Activated T-helper 2 cell treated with anti-CD3 and anti-CD28 coated beads, Interferon-gamma antibody, Interleukin-2, Interleukin-4, amounts not matched to agents 10 μg/mL and 5 μg/mL and 100 μg/mL, durations not matched to agents 14 hours and 24 hours and 36 hours (primary cell): Measurements from ENCODE around the gene CTNNA2. TPM values are rescaled to one million over a fixed set of nuclear protein-coding genes. Genes with fewer than 3 reads are reported as not detected.

Experiments
- DNase-seq: peaks from one replicate; pipeline ENCODE4 v3.0.0; 2021; ENCODE audit warnings: low spot score
- H3K27ac Mint-ChIP-seq: one replicate; pipeline ENCODE4 v1.8.0; 2021; ENCODE audit warnings: mixed read lengths
- H3K27me3 Mint-ChIP-seq: one replicate; pipeline ENCODE4 v1.8.0; 2021; ENCODE audit warnings: low read depth, mixed read lengths
- H3K36me3 Mint-ChIP-seq: one replicate; pipeline ENCODE4 v1.8.0; 2021; ENCODE audit warnings: low read depth, mixed read lengths
- H3K4me1 Mint-ChIP-seq: one replicate; pipeline ENCODE4 v1.8.0; 2021; ENCODE audit warnings: low read depth, mixed read lengths
- H3K4me3 Mint-ChIP-seq: one replicate; pipeline ENCODE4 v1.8.0; 2021; ENCODE audit warnings: low read depth, mild to moderate bottlenecking, moderate library complexity, mixed read lengths
- H3K9me3 Mint-ChIP-seq: one replicate; pipeline ENCODE4 v1.8.0; 2021; ENCODE audit warnings: mixed read lengths
- intact Hi-C: fragments of 100-400 bp; cut with micrococcal nuclease; formaldehyde crosslinking; loops from one replicate; pipeline ENCODE4 v1.15.1; 2023
- total RNA-seq: library from RNA; stranded (reverse); gene quantifications from 2 replicates; pipeline ENCODE4 v1.2.3, GENCODE V29; 2022

The CTNNA2 gene
- total RNA-seq, 1 donor from 2014 or later = not detected

DNA sequence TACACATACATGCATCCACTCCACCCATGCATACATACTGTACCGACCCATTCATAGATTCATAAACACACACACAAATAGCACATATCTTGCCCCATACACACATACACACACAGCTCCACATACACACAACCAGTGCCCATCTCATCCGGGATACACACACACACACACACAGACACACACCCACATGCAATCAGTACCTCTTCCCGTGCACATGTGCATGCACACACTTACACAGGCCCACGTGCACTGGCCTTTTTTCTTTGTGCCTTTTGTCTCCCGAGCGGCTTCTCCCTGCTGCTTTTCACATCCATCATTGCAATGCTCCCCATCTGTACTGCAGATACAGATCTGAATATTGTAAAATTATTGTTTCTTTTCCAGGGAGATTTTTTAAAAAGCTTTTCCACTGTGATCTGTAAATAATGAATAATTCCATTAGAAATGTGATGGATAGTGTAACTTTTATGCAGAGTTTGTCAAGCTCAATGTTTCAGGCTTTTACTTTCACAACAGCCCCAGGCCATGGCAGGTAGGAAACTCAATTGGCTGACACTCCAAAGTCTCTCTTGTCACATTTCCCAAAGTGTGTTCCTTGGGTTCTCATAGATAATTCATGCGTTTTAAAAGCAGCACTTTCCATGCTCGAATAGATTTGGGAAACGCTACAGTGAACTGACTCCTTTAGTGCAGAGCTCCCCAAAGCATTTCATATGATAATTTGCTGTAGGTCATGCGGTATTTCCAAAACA, 393.5 kb downstream of the CTNNA2 start:
- Mint-ChIP-seq H3K27me3 (no peaks in the 10 kb centered on the region), H3K4me3 (no peak overlapping the region), H3K4me1 (no peaks in the 10 kb centered on the region), H3K36me3 (no peaks in the 10 kb centered on the region), H3K9me3 (no peaks in the 10 kb centered on the region), H3K27ac (no peak overlapping the region)
- no peak for DNase-seq
- intact Hi-C loops = no loop called here

- Mint-ChIP-seq H3K4me1 (no peaks in the 10 kb centered on the region), H3K27ac (no peak overlapping the region), H3K4me3 (no peak overlapping the region), H3K36me3 (no peaks in the 10 kb centered on the region), H3K27me3 (no peaks in the 10 kb centered on the region), H3K9me3 (no peaks in the 10 kb centered on the region)
- intact Hi-C loops = no loop called here
- no peak for DNase-seq
Measured at GRCh38 chr2:79909521-79909920, 396.7 kb downstream of the CTNNA2 start.

DNA sequence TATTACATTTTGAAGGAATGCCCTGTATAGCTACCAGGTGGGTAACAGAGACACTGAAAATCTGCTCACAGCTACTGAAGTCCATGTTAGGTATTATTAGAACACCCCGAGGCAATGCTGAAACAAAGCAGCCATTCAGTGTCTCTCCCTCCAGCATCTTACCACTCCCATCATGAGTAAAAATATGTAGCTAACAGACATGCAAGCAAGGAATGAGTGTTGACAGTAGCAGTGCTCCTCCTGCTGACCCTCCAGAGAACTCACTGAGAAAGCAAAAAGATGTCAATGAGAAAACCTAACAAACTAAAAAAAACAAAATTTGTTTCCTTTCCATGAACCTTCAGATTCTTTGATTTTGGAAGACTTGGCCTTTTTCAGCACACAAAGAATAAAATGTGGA, 397.8 kb downstream of the CTNNA2 start:
- Mint-ChIP-seq H3K27me3 (no peaks in the 10 kb centered on the region), H3K4me1 (no peaks in the 10 kb centered on the region), H3K9me3 (no peaks in the 10 kb centered on the region), H3K4me3 (no peak overlapping the region), H3K36me3 (no peaks in the 10 kb centered on the region), H3K27ac (no peak overlapping the region)
- DNase-seq = no peak
- intact Hi-C loops = no loop called here

DNA sequence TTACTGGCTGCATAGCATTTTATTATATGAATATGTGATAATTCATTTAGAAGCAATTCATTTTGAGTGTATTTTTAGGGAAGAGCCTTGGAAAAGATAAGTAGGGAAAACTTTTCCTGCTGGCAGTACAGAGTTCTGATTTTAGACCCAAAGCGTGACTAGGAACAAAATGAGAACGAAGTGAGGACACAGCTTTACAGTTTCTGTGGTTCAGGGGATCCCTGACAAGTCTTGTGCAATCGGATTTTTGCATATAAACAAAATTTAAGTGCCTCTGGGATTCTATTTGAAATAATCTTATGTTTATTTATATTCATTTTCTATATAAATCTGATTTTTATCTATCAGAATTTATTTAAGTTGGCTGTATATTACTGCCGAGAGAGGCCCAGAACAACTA, 402.6 kb downstream of the CTNNA2 start:
- Mint-ChIP-seq H3K27ac (no peak overlapping the region), H3K36me3 (no peaks in the 10 kb centered on the region), H3K4me3 (no peak overlapping the region), H3K4me1 (no peaks in the 10 kb centered on the region), H3K9me3 (peaks cover 13% of the 10 kb centered on the region), H3K27me3 (no peaks in the 10 kb centered on the region)
- intact Hi-C loops = no loop called here
- no peak for DNase-seq

DNA sequence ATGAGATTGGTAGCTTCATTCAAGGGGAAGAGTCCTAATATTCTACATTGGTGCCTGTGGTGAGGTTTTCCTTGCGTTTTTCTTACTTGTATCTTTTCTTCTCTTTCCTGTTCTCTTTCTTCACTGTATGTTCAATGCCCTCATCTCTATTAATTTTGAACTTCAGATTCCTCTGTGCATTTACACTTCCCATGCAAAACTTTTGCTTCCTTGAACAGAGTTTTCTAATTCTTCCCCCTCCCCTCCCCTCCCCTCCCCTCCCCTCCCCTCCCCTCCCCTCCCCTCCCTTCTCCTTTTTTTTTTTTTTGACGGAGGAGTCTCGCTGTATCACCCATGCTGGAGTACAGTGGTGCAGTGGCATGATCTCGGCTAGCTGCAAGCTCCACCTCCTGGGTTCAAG, 403.4 kb downstream of the CTNNA2 start:
- H3K36me3 Mint-ChIP-seq = no peaks in the 10 kb centered on the region
- peaks cover 15% of the 10 kb centered on the region for H3K9me3 Mint-ChIP-seq
- no peak for DNase-seq
- intact Hi-C loops = no loop called here
- no peak overlapping the region for H3K27ac Mint-ChIP-seq
- no peaks in the 10 kb centered on the region for H3K4me1 Mint-ChIP-seq
- H3K27me3 Mint-ChIP-seq = no peaks in the 10 kb centered on the region
- no peak overlapping the region for H3K4me3 Mint-ChIP-seq

- Mint-ChIP-seq H3K4me1 (no peaks in the 10 kb centered on the region), H3K27ac (no peak overlapping the region), H3K4me3 (no peak overlapping the region), H3K36me3 (no peaks in the 10 kb centered on the region), H3K27me3 (no peaks in the 10 kb centered on the region), H3K9me3 (peaks cover 15% of the 10 kb centered on the region)
- no peak for DNase-seq
- intact Hi-C loops = no loop called here
Measured at GRCh38 chr2:79920512-79921076, 407.7 kb downstream of the CTNNA2 start.

GRCh38 chr2:79929624-79930023, 416.8 kb downstream of the CTNNA2 start:
- Mint-ChIP-seq H3K27ac (no peak overlapping the region), H3K4me1 (no peaks in the 10 kb centered on the region)

DNA sequence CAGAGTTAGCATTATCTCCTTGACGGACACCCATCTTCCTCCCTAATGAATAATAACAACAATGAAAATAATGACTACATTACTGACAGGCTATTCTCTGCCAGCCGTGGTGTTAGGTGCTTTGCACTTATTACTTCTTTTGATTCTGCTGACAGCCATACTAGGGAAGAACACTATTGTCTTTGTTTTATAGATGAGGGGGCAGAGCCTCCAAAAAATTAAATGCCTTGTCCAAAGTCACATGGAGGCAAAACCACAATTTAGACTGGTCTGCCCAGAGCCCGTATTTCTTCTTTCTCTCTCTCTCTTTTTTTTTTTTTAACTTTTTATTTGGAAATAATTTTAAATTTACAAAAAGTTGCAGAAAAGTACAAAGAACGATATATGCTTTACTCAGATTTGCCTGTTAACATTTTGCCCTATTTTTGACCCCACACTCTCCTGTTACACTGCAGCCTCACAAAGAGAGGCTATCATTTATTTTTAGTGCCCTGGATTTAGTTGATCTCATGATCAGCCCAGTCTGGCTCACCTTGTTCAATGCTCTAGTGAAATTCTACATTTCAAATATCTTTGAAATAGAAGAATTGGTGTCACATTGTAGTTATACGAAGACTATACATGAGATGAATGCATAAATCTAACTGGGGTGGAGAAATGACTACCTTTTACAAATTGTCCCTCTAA, 422.3 kb downstream of the CTNNA2 start:
- Mint-ChIP-seq H3K9me3 (no peaks in the 10 kb centered on the region), H3K27ac (no peak overlapping the region), H3K4me1 (peaks cover 2% of the 10 kb centered on the region), H3K27me3 (no peaks in the 10 kb centered on the region), H3K4me3 (no peak overlapping the region), H3K36me3 (no peaks in the 10 kb centered on the region)
- DNase-seq = no peak
- intact Hi-C loops = no loop called here

More at GRCh38 chr2:79929624-79930023, 416.8 kb downstream of the CTNNA2 start:
- Mint-ChIP-seq H3K36me3 (no peaks in the 10 kb centered on the region), H3K27me3 (no peaks in the 10 kb centered on the region), H3K4me3 (no peak overlapping the region), H3K9me3 (no peaks in the 10 kb centered on the region)
- DNase-seq = no peak
- intact Hi-C loops = no loop called here

GRCh38 chr2:79935771-79936657, 423.2 kb downstream of the CTNNA2 start:
- no peak overlapping the region for H3K27ac Mint-ChIP-seq
- no peaks in the 10 kb centered on the region for H3K27me3 Mint-ChIP-seq
- H3K4me3 Mint-ChIP-seq = no peak overlapping the region
- H3K9me3 Mint-ChIP-seq = no peaks in the 10 kb centered on the region
- no peak for DNase-seq
- H3K4me1 Mint-ChIP-seq = peaks cover 2% of the 10 kb centered on the region
- intact Hi-C loops = no loop called here
- no peaks in the 10 kb centered on the region for H3K36me3 Mint-ChIP-seq

GRCh38 chr2:79936715-79937114, 423.9 kb downstream of the CTNNA2 start:
- no peak for DNase-seq
- intact Hi-C loops = no loop called here
- H3K36me3 Mint-ChIP-seq = no peaks in the 10 kb centered on the region
- H3K27me3 Mint-ChIP-seq = no peaks in the 10 kb centered on the region
- H3K9me3 Mint-ChIP-seq = no peaks in the 10 kb centered on the region
- no peak overlapping the region for H3K4me3 Mint-ChIP-seq
- peaks cover 2% of the 10 kb centered on the region for H3K4me1 Mint-ChIP-seq
- no peak overlapping the region for H3K27ac Mint-ChIP-seq

GRCh38 chr2:79938648-79939047, 425.8 kb downstream of the CTNNA2 start:
- Mint-ChIP-seq H3K36me3 (no peaks in the 10 kb centered on the region), H3K4me3 (no peak overlapping the region), H3K4me1 (peaks cover 2% of the 10 kb centered on the region), H3K27ac (no peak overlapping the region), H3K27me3 (no peaks in the 10 kb centered on the region), H3K9me3 (no peaks in the 10 kb centered on the region)
- intact Hi-C loops = no loop called here
- no peak for DNase-seq

DNA sequence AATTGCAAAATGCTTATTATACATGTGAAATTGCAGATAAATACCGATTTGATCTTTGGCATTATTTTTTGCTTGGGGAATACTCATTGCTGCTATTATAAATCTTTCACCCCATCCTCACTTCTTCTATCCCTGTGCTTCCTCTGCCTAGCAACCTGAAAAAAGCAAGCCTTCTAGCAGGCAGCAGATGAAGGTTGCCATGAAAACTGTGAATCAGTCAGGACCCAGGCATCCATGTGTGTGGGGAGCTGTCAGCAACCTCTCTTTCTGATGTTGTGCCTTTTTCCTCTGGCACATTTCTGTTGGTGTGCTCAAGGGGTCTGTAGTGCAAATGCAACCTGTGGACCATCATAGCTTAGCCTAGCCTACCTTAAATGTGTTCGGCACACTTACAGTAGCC, 427.5 kb downstream of the CTNNA2 start:
- no peak overlapping the region for H3K27ac Mint-ChIP-seq
- DNase-seq = no peak
- no peaks in the 10 kb centered on the region for H3K27me3 Mint-ChIP-seq
- no peaks in the 10 kb centered on the region for H3K36me3 Mint-ChIP-seq
- intact Hi-C loops = no loop called here
- H3K9me3 Mint-ChIP-seq = no peaks in the 10 kb centered on the region
- peaks cover 2% of the 10 kb centered on the region for H3K4me1 Mint-ChIP-seq
- H3K4me3 Mint-ChIP-seq = no peak overlapping the region
